Rectal smooth muscle tissue (tissue), 1 donor: ENCODE data around the gene SLC25A27.

Experiments
- H3K27ac ChIP-seq: one replicate; pipeline ENCODE4 v1.7.0; 2013; ENCODE audit warnings: low read depth, low read length, inconsistent platforms
- H3K27me3 ChIP-seq: one replicate; pipeline ENCODE4 v1.7.0; 2013; ENCODE audit warnings: low read length; ENCODE audit not compliant: control insufficient read depth, insufficient read depth
- H3K36me3 ChIP-seq: one replicate; pipeline ENCODE4 v1.7.0; 2013; ENCODE audit warnings: low read length; ENCODE audit not compliant: control insufficient read depth, insufficient read depth
- H3K4me1 ChIP-seq: one replicate; pipeline ENCODE4 v1.7.0; 2013; ENCODE audit warnings: low read length; ENCODE audit not compliant: control insufficient read depth, insufficient read depth
- H3K4me3 ChIP-seq: one replicate; pipeline ENCODE4 v1.7.0; 2013; ENCODE audit warnings: low read length
- H3K9ac ChIP-seq: one replicate; pipeline ENCODE4 v1.7.0; 2013; ENCODE audit warnings: low read length

SLC25A27 gene

GRCh38 chr6:46655803-46656202 is 3.0 kb downstream of the SLC25A27 start:
- Histone ChIP-seq H3K4me3 (no peak overlapping the region), H3K9ac (no peak overlapping the region), H3K4me1 (peaks cover 2% of the 10 kb centered on the region), H3K36me3 (no peaks in the 10 kb centered on the region), H3K27me3 (no peaks in the 10 kb centered on the region), H3K27ac (no peak overlapping the region)

- H3K27me3 ChIP-seq = no peaks in the 10 kb centered on the region
- H3K4me1 ChIP-seq = peaks cover 2% of the 10 kb centered on the region
- H3K4me3 ChIP-seq = no peak overlapping the region
- no peak overlapping the region for H3K9ac ChIP-seq
- no peaks in the 10 kb centered on the region for H3K36me3 ChIP-seq
- H3K27ac ChIP-seq = no peak overlapping the region
Observed at GRCh38 chr6:46657642-46658041, 4.9 kb downstream of the SLC25A27 start.

GRCh38 chr6:46661483-46661882 is 8.7 kb downstream of the SLC25A27 start:
- H3K27ac ChIP-seq = no peak overlapping the region
- H3K27me3 ChIP-seq = no peaks in the 10 kb centered on the region
- no peaks in the 10 kb centered on the region for H3K4me1 ChIP-seq
- no peaks in the 10 kb centered on the region for H3K36me3 ChIP-seq
- no peak overlapping the region for H3K4me3 ChIP-seq
- H3K9ac ChIP-seq = no peak overlapping the region

- Histone ChIP-seq H3K27me3 (no peaks in the 10 kb centered on the region), H3K4me3 (no peak overlapping the region), H3K36me3 (no peaks in the 10 kb centered on the region), H3K4me1 (no peaks in the 10 kb centered on the region), H3K27ac (no peak overlapping the region), H3K9ac (no peak overlapping the region)
Observed at GRCh38 chr6:46667377-46667776, 14.6 kb downstream of the SLC25A27 start.

- H3K9ac ChIP-seq = no peak overlapping the region
- H3K4me1 ChIP-seq = no peaks in the 10 kb centered on the region
- H3K27me3 ChIP-seq = no peaks in the 10 kb centered on the region
- no peak overlapping the region for H3K27ac ChIP-seq
- H3K36me3 ChIP-seq = no peaks in the 10 kb centered on the region
- no peak overlapping the region for H3K4me3 ChIP-seq
Observed at GRCh38 chr6:46674410-46674809, 21.6 kb downstream of the SLC25A27 start.

GRCh38 chr6:46676604-46677313 is 24.0 kb downstream of the SLC25A27 start:
- Histone ChIP-seq H3K9ac (no peak overlapping the region), H3K36me3 (no peaks in the 10 kb centered on the region), H3K4me1 (no peaks in the 10 kb centered on the region)

GRCh38 chr6:46677314-46677654 is 24.5 kb downstream of the SLC25A27 start:
- Histone ChIP-seq H3K4me3 (no peak overlapping the region), H3K9ac (no peak overlapping the region), H3K36me3 (no peaks in the 10 kb centered on the region), H3K4me1 (no peaks in the 10 kb centered on the region), H3K27ac (no peak overlapping the region), H3K27me3 (no peaks in the 10 kb centered on the region)

More at GRCh38 chr6:46676604-46677313, 24.0 kb downstream of the SLC25A27 start:
- H3K27ac ChIP-seq = no peak overlapping the region
- no peaks in the 10 kb centered on the region for H3K27me3 ChIP-seq
- no peak overlapping the region for H3K4me3 ChIP-seq

- no peak overlapping the region for H3K9ac ChIP-seq
- no peak overlapping the region for H3K4me3 ChIP-seq
- no peaks in the 10 kb centered on the region for H3K27me3 ChIP-seq
- H3K27ac ChIP-seq = no peak overlapping the region
- H3K4me1 ChIP-seq = no peaks in the 10 kb centered on the region
- H3K36me3 ChIP-seq = no peaks in the 10 kb centered on the region
Observed at GRCh38 chr6:46684771-46685170, 32.0 kb downstream of the SLC25A27 start.

- Histone ChIP-seq H3K36me3 (no peaks in the 10 kb centered on the region), H3K4me1 (no peaks in the 10 kb centered on the region), H3K4me3 (no peak within 1 kb of the TSS), H3K9ac (no peak within 1 kb of the TSS), H3K27ac (no peak within 1 kb of the TSS), H3K27me3 (no peaks in the 10 kb centered on the region)
Observed at GRCh38 chr6:46687619-46688097, 34.9 kb downstream of the SLC25A27 start, which contains the start of gene TDRD6. TSS of gene TDRD6 (plus strand) at chr6:46687885. CDS start at chr6:46688129, 244 bp downstream.

GRCh38 chr6:46688117-46688965 is 35.6 kb downstream of the SLC25A27 start:
- Histone ChIP-seq H3K36me3 (no peaks in the 10 kb centered on the region), H3K4me1 (no peaks in the 10 kb centered on the region), H3K4me3 (no peak overlapping the region), H3K27ac (no peak overlapping the region), H3K27me3 (no peaks in the 10 kb centered on the region), H3K9ac (no peak overlapping the region)

- H3K36me3 ChIP-seq = no peaks in the 10 kb centered on the region
- H3K4me3 ChIP-seq = no peak overlapping the region
- no peak overlapping the region for H3K9ac ChIP-seq
- no peak overlapping the region for H3K27ac ChIP-seq
- no peaks in the 10 kb centered on the region for H3K4me1 ChIP-seq
- no peaks in the 10 kb centered on the region for H3K27me3 ChIP-seq
Observed at GRCh38 chr6:46688966-46689335, 36.2 kb downstream of the SLC25A27 start.

- no peaks in the 10 kb centered on the region for H3K27me3 ChIP-seq
- H3K36me3 ChIP-seq = no peaks in the 10 kb centered on the region
- H3K4me1 ChIP-seq = no peaks in the 10 kb centered on the region
- H3K9ac ChIP-seq = no peak overlapping the region
- no peak overlapping the region for H3K27ac ChIP-seq
- no peak overlapping the region for H3K4me3 ChIP-seq
Observed at GRCh38 chr6:46689657-46690056, 36.9 kb downstream of the SLC25A27 start.
